ENCODE measurements around the gene IL13.

IL13 gene

GRCh38 chr5:132655821-132656773, 1.9 kb upstream of the IL13 start:
- DNase-seq (ENCODE audit: low read depth, low spot score): no peak

GRCh38 chr5:132656774-132657355, 1.1 kb upstream of the IL13 start:
- DNase-seq (ENCODE audit: low read depth, low spot score): no peak

- no peak for DNase-seq (ENCODE audit: low read depth, low spot score)
Measured at GRCh38 chr5:132658381-132659302, 669 bp downstream of the IL13 start.

GRCh38 chr5:132659598-132660493, 1.9 kb downstream of the IL13 start:
- DNase-seq (ENCODE audit: low read depth, low spot score): no peak

GRCh38 chr5:132661231-132662003, 3.4 kb downstream of the IL13 start:
- DNase-seq (ENCODE audit: low read depth, low spot score): no peak

- DNase-seq (ENCODE audit: low read depth, low spot score): no peak
Measured at GRCh38 chr5:132662004-132662401, 4.0 kb downstream of the IL13 start.

GRCh38 chr5:132662925-132663770, 5.2 kb downstream of the IL13 start:
- no peak for DNase-seq (ENCODE audit: low read depth, low spot score)

GRCh38 chr5:132663771-132664695, 6.1 kb downstream of the IL13 start:
- no peak for DNase-seq (ENCODE audit: low read depth, low spot score)

- no peak for DNase-seq (ENCODE audit: low read depth, low spot score)
Measured at GRCh38 chr5:132664696-132665209, 6.8 kb downstream of the IL13 start.

- no peak for DNase-seq (ENCODE audit: low read depth, low spot score)
Measured at GRCh38 chr5:132665574-132666080, 7.7 kb downstream of the IL13 start.

GRCh38 chr5:132666310-132667123, 8.5 kb downstream of the IL13 start:
- no peak for DNase-seq (ENCODE audit: low read depth, low spot score)

GRCh38 chr5:132667309-132667708, 9.3 kb downstream of the IL13 start:
- DNase-seq (ENCODE audit: low read depth, low spot score): no peak

- no peak for DNase-seq (ENCODE audit: low read depth, low spot score)
Measured at GRCh38 chr5:132667761-132668705, 10.1 kb downstream of the IL13 start.

- DNase-seq (ENCODE audit: low read depth, low spot score): no peak
Measured at GRCh38 chr5:132668706-132669454, 10.9 kb downstream of the IL13 start.

GRCh38 chr5:132669455-132669820, 11.5 kb downstream of the IL13 start:
- DNase-seq (ENCODE audit: low read depth, low spot score): no peak

Data from activated CD4-positive, CD25-positive, alpha-beta regulatory T cell treated with anti-CD3 and anti-CD28 coated beads, Interleukin-2, amount 50 U/mL, for 16 hours (primary cell).